NCI-H2227 treated with DMSO at 0.1 percent for 48 hours (cell line): ENCODE data around the gene RBM38.

Experiments used
- DNase-seq: peaks from one replicate; lab custom pipeline; 2025; lab: John Stamatoyannopoulos, UW

Gene RBM38

GRCh38 chr20:57391439-57392301 is 474 bp downstream of the RBM38 start:
- no peak for DNase-seq

- DNase-seq: no peak
Observed at GRCh38 chr20:57392512-57393271, 1.5 kb downstream of the RBM38 start.

GRCh38 chr20:57393321-57394120 is 2.3 kb downstream of the RBM38 start:
- no peak for DNase-seq

- DNase-seq: no peak
Observed at GRCh38 chr20:57394121-57395082, 3.2 kb downstream of the RBM38 start.

- DNase-seq: no peak
Observed at GRCh38 chr20:57395111-57395966, 4.1 kb downstream of the RBM38 start.

GRCh38 chr20:57396212-57396983 is 5.2 kb downstream of the RBM38 start:
- DNase-seq: no peak

- no peak for DNase-seq
Observed at GRCh38 chr20:57396984-57397692, 5.9 kb downstream of the RBM38 start.

GRCh38 chr20:57397693-57398108 is 6.5 kb downstream of the RBM38 start:
- DNase-seq: no peak

- DNase-seq: no peak
Observed at GRCh38 chr20:57398231-57398821, 7.1 kb downstream of the RBM38 start.

- no peak for DNase-seq
Observed at GRCh38 chr20:57398901-57399535, 7.8 kb downstream of the RBM38 start.

GRCh38 chr20:57399587-57400155 is 8.5 kb downstream of the RBM38 start:
- DNase-seq: no peak

GRCh38 chr20:57400231-57400701 is 9.1 kb downstream of the RBM38 start:
- no peak for DNase-seq

- DNase-seq: no peak
Observed at GRCh38 chr20:57400821-57401564, 9.8 kb downstream of the RBM38 start.

GRCh38 chr20:57401565-57401918 is 10.3 kb downstream of the RBM38 start:
- DNase-seq: no peak

GRCh38 chr20:57402206-57403125 is 11.3 kb downstream of the RBM38 start:
- DNase-seq: no peak

- DNase-seq: no peak
Observed at GRCh38 chr20:57403216-57403615, 12.0 kb downstream of the RBM38 start.
